GM19397 (cell line): ENCODE data around the gene MTA3.

Experiments used
- ATAC-seq: cut with Tn5 transposase; IDR thresholded peaks from one replicate; pipeline ENCODE4 v1.9.1; 2021; ENCODE audit warnings: mild to moderate bottlenecking, moderate library complexity; ENCODE audit not compliant: unreplicated experiment

Gene MTA3

DNA sequence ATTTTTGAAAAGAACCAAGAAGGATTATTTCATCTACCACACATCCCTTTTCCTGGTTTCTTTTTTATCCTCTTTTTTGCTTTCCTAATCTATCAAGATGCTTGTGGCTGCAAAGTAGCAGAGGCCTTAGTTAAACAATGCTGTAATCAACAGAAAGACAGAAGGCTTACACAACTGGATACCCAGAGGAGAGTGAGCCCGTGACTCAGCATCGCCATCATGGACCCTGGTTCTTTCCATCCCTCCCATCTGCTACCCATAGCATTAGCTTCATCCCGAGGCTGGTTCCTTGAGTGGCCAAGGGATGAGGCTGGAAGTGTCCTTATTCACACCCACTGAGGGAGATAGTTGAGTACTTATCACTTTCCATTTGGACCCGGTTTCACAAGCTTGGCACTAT lies 231.4 kb downstream of the MTA3 start:
- no peak for ATAC-seq

DNA sequence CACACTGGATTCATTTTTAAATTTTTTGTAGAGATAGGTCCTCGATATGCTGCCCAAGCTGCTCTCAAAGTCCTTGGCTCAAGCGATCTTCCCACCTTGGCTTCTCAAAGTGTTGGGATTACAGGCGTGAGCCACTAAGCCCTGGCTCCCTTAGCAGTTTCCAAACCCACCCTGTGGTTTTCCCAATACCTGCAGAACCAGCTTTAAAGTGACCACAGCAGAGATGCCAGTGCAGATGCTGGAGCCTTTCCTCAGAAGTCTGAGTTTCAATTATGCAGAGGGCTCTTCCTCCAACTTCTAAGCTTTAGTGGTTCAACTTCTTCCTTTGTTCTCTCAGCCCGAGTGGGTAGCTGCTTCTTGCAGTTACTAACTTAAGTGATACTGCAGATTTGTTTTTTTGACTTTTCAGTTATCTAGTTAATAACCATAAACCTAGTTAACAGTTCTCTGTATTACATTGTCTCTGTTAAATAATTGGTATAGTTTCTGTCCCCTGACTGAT lies 232.1 kb downstream of the MTA3 start:
- no peak for ATAC-seq

DNA sequence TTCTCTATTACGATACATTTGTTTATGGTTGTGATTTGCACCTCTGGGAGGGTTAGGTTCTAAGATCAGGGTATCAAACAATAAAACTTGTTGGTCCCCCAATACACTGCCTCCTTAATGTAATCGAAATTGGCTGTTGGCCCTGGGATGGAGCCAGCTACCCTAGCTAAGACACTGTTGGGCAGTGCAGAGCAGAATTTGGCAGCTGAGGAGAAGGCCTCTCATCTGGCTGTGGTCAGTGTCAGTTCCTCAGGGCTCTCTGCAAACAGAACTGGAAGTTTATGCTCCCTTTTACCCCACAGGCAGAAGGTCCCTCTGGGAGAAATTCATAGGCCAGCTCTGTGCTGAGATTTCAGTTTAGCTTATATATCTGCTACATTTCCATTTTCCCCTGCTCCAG lies 232.5 kb downstream of the MTA3 start:
- no peak for ATAC-seq

DNA sequence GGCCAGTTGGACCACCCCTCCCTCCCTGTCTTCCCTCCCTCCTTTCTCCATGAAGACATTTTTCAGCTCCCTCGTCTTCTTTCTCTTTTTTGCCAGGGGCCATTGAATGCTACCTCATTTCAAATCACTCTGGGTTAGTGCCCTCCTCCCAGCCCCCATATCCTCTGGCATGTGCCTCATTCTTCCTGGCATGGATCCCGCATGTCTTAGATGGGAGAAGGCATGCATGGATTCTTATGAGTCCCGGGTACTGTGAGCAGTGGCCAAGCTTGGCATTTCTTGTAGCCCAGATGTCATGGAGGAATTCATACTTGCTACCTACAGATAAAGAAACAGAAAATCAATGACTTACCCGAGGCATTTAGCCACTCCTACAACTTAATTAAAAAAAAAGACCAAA lies 232.9 kb downstream of the MTA3 start:
- ATAC-seq, result no peak

DNA sequence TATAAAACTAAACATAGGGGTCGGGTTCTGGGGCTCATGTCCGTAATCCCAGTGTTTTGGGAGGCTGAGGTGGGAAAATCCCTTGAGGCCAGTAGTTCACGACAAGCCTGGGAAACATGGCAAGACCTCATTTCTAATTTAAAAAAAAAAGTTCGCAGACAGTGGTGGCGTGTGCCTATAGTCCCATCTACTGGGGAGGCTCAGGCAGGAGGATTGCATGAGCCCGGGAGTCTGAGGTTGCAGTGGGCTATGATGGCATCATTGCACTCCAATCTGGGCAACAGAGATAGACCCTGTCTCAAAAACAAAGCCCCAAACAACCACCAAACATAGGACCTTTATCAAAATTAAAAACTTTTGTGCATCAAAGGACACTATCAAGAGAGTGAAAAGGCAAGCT lies 233.7 kb downstream of the MTA3 start:
- ATAC-seq, result no peak

DNA sequence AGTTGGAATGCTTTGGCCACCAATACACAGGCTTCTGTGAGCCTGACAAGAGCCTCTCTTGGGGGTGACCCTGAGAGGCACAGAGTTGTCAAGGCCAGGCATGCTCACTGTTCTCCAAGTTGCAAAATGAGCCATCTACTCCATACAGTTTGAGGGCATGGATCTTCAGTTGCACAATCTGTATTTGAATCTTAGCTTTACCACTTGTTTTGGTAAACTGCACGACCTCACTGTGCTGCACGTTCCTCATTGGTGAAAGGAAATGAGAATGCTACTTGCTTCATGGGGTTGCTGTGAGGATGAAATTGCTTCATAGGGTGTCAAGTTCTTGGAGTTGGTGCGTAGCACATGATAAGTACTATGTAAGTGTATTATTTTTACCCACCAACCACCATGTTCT lies 235.9 kb downstream of the MTA3 start:
- ATAC-seq, result no peak

DNA sequence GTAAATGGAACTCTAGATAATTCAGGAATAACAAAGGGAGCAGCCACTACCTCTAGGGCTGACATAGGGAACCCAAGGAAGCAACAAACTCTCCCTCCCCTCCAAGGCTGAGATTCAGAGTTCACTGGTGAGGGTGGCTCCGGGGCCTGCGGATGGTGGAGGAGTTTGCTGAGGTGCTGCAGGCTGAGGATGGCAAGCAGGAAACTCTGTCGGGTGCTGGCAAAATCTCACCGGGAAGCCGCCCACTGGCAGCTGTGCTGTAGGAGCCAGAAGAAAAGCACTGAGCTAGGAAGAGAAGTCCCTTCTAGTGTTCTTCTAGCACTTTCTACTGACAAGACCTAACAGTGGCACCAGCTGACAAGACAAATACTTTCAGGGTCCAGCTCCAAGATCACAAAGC lies 236.5 kb downstream of the MTA3 start:
- ATAC-seq, result no peak
